Tibial nerve (tissue), 3 donors: ENCODE measurements around the gene NELL2.

Source experiments
- POLR2A ChIP-seq, 2 donors: fragments of 450-650 bp; IDR thresholded peaks; one replicate each; pipeline ENCODE4 v1.6.1; 2017; ENCODE audit warnings: antibody characterized with exemption in 2 of 2, mild to moderate bottlenecking in 2 of 2, moderate library complexity in 2 of 2
- TF ChIP-seq, protein P1 (sequence below), 5 experiments: fragments of 200-600 bp in 3 of 5; fragments of 450-650 bp in 2 of 5; sonication (generic) in 3 of 5; IDR thresholded peaks; one replicate each; pipeline ENCODE4 v1.5.1; 2016 to 2019; ENCODE audit warnings: antibody characterized with exemption in 5 of 5, mild to moderate bottlenecking in 3 of 5, moderate library complexity in 2 of 5

DNA sequence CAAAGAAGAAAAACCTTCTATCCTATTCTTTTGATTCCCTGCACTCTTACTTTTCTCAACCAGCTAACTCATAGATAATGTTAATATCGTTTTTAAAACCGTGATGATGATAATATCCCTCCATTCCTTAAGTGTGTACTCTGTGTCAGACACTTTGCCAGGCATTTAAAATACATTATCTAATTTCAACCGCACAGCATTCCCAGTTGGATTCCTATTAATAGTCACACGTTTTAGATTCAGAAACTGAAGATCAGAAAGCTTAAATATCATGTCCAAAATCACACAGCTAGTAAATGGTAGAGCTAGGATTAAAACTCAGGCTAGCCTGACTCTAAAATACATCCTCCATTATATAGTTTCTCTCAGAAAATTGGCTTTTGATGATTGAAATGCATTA is 366.0 kb downstream of the NELL2 start:
- TF ChIP-seq, protein P1, sequence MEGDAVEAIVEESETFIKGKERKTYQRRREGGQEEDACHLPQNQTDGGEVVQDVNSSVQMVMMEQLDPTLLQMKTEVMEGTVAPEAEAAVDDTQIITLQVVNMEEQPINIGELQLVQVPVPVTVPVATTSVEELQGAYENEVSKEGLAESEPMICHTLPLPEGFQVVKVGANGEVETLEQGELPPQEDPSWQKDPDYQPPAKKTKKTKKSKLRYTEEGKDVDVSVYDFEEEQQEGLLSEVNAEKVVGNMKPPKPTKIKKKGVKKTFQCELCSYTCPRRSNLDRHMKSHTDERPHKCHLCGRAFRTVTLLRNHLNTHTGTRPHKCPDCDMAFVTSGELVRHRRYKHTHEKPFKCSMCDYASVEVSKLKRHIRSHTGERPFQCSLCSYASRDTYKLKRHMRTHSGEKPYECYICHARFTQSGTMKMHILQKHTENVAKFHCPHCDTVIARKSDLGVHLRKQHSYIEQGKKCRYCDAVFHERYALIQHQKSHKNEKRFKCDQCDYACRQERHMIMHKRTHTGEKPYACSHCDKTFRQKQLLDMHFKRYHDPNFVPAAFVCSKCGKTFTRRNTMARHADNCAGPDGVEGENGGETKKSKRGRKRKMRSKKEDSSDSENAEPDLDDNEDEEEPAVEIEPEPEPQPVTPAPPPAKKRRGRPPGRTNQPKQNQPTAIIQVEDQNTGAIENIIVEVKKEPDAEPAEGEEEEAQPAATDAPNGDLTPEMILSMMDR (IDR thresholded peaks at IDR 0.05), result no peak
- TF ChIP-seq POLR2A (IDR thresholded peaks at IDR 0.05), result no peak
